Astrocyte (in vitro differentiated cells and primary cell): ENCODE measurements around the gene SCART1. TPM values are rescaled to one million over a fixed set of nuclear protein-coding genes. Genes with fewer than 3 reads are reported as not detected.
A peak's percentile ranks its signal among the peaks of the same experiment; 100 is the strongest.
"Not testable (repeated sequence)": the region's sequence is repeated elsewhere in the genome, so short reads cannot be mapped to it uniquely, and the experiment has no call there.

Experiments
- DNase-seq: peaks from one replicate; pipeline ENCODE4 v3.0.0-alpha.2; 2010; ENCODE audit warnings: low read depth
- FAIRE-seq: peaks from 2 replicates; lab custom pipeline; 2011; peaks lifted over from hg19 to GRCh38; lab: Jason Lieb, UNC
- H2AFZ ChIP-seq: 2 replicates; pipeline ENCODE4 v1.6.0; 2012; ENCODE audit warnings: low read depth, low read length, inconsistent platforms
- H3K27ac ChIP-seq: 2 replicates; pipeline ENCODE4 v1.5.1; 2011; ENCODE audit warnings: low read depth, low read length, inconsistent platforms
- H3K27me3 ChIP-seq: 2 replicates; pipeline ENCODE4 v1.6.0; 2011; ENCODE audit warnings: low read length, inconsistent platforms; ENCODE audit not compliant: insufficient read depth
- H3K36me3 ChIP-seq: 2 replicates; pipeline ENCODE4 v1.5.1; 2011; ENCODE audit warnings: low read length, inconsistent platforms; ENCODE audit not compliant: insufficient read depth
- H3K4me1 ChIP-seq: 2 replicates; pipeline ENCODE4 v1.5.1; 2011; ENCODE audit warnings: low read length, inconsistent platforms; ENCODE audit not compliant: insufficient read depth
- H3K4me2 ChIP-seq: 2 replicates; pipeline ENCODE4 v1.6.0; 2012; ENCODE audit warnings: low read length, inconsistent platforms
- H3K4me3 ChIP-seq: 2 replicates; pipeline ENCODE4 v1.5.1; 2011; ENCODE audit warnings: low read depth, mild to moderate bottlenecking, low read length, inconsistent platforms; ENCODE audit not compliant: insufficient read depth
- H3K79me2 ChIP-seq: 2 replicates; pipeline ENCODE4 v1.6.0; 2012; ENCODE audit warnings: mild to moderate bottlenecking, low read length, inconsistent platforms; ENCODE audit not compliant: insufficient read depth
- H3K9ac ChIP-seq: 2 replicates; pipeline ENCODE4 v1.6.0; 2012; ENCODE audit warnings: mild to moderate bottlenecking, low read length, inconsistent platforms
- H3K9me3 ChIP-seq: 2 replicates; pipeline ENCODE4 v1.5.1; 2012; ENCODE audit warnings: low read depth, mild to moderate bottlenecking, low read length, inconsistent platforms; ENCODE audit not compliant: insufficient read depth
- H4K20me1 ChIP-seq: 2 replicates; pipeline ENCODE4 v1.6.0; 2012; ENCODE audit warnings: low read length, inconsistent platforms; ENCODE audit not compliant: insufficient read depth
- H3K27ac Mint-ChIP-seq: one replicate; pipeline ENCODE4 v1.8.0; 2021; ENCODE audit warnings: mild to moderate bottlenecking, mixed read lengths; ENCODE audit not compliant: unreplicated experiment
- H3K27me3 Mint-ChIP-seq: one replicate; pipeline ENCODE4 v1.8.0; 2021; ENCODE audit warnings: low read depth, mixed read lengths; ENCODE audit not compliant: unreplicated experiment
- H3K36me3 Mint-ChIP-seq: one replicate; pipeline ENCODE4 v1.8.0; 2021; ENCODE audit warnings: low read depth, mixed read lengths; ENCODE audit not compliant: unreplicated experiment
- H3K4me1 Mint-ChIP-seq: one replicate; pipeline ENCODE4 v1.8.0; 2021; ENCODE audit warnings: low read depth, mixed read lengths; ENCODE audit not compliant: unreplicated experiment
- H3K4me3 Mint-ChIP-seq: one replicate; pipeline ENCODE4 v1.8.0; 2021; ENCODE audit warnings: mild to moderate bottlenecking, moderate library complexity, mixed read lengths; ENCODE audit not compliant: unreplicated experiment
- H3K9me3 Mint-ChIP-seq: one replicate; pipeline ENCODE4 v1.8.0; 2021; ENCODE audit warnings: mild to moderate bottlenecking, mixed read lengths; ENCODE audit not compliant: unreplicated experiment
- EZH2 ChIP-seq: IDR thresholded peaks from 2 replicates; pipeline ENCODE4 v1.6.1; 2012; ENCODE audit warnings: mild to moderate bottlenecking, low read length, inconsistent platforms; ENCODE audit not compliant: insufficient read depth
- total RNA-seq: library from RNA; stranded (reverse); gene quantifications from 2 replicates; pipeline ENCODE4 v1.2.1, GENCODE V29; 2021
- TF ChIP-seq, protein P1 (sequence below): IDR thresholded peaks from 2 replicates; pipeline ENCODE4 v1.5.1; 2011; ENCODE audit warnings: low read depth, mild to moderate bottlenecking, inconsistent platforms, low read length, moderate library complexity; ENCODE audit not compliant: insufficient read depth

Gene SCART1
- total RNA-seq, 1 donor from 2014 or later = 0.50 TPM

DNA sequence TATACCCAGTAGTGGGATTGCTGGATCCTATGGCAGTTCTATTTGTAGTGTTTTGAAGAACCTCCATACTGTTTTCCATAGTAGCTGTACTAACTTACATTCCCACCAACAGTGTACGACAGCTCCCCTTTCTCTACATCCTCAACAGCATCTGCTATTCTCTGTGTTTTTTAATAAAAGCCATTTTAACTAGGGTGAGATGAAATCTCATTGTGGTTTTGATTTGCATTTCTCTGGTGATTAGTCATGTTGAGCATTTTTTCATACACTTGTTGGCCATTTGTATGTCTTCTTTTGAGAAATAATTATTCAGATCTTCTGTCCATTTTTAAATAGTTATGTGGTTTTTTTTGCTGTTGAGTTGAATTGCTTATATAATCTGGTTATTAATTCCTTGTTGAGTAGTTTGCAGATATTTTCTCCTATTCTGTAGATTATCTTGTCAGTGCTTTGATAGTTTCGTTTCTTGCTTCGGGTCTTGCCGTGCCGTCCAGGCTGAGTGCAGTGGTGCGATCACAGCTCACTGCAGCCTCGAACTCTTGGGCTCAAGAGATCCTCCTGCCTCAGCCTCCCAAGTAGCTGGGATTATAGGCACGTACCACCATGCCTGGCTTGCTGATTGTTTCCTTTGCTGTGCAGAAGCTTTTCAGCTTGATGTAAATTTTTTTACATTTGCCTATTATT lies 47.8 kb upstream of the SCART1 start:
- Histone ChIP-seq H3K27me3 (no peaks in the 10 kb centered on the region), H3K79me2 (peaks cover 64% of the 10 kb centered on the region), H3K9ac (peak overlapping the region; percentile 13), H4K20me1 (peaks cover 48% of the 10 kb centered on the region), H3K4me2 (peak overlapping the region; percentile 70), H3K4me3 (no peak overlapping the region), H3K9me3 (no peaks in the 10 kb centered on the region), H2AFZ (no peak overlapping the region), H3K4me1 (peaks cover 10% of the 10 kb centered on the region), H3K27ac (peak overlapping the region; percentile 31), H3K36me3 (peaks cover 25% of the 10 kb centered on the region)
- Mint-ChIP-seq H3K9me3 (no peaks in the 10 kb centered on the region), H3K36me3 (peaks cover 45% of the 10 kb centered on the region), H3K4me3 (no peak overlapping the region), H3K4me1 (peaks cover 28% of the 10 kb centered on the region), H3K27ac (peak overlapping the region; percentile 80), H3K27me3 (no peaks in the 10 kb centered on the region)
- DNase-seq = peak; percentile 65
- TF ChIP-seq, protein P1, sequence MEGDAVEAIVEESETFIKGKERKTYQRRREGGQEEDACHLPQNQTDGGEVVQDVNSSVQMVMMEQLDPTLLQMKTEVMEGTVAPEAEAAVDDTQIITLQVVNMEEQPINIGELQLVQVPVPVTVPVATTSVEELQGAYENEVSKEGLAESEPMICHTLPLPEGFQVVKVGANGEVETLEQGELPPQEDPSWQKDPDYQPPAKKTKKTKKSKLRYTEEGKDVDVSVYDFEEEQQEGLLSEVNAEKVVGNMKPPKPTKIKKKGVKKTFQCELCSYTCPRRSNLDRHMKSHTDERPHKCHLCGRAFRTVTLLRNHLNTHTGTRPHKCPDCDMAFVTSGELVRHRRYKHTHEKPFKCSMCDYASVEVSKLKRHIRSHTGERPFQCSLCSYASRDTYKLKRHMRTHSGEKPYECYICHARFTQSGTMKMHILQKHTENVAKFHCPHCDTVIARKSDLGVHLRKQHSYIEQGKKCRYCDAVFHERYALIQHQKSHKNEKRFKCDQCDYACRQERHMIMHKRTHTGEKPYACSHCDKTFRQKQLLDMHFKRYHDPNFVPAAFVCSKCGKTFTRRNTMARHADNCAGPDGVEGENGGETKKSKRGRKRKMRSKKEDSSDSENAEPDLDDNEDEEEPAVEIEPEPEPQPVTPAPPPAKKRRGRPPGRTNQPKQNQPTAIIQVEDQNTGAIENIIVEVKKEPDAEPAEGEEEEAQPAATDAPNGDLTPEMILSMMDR = no peak
- no peak for TF ChIP-seq EZH2
- FAIRE-seq = no peak

DNA sequence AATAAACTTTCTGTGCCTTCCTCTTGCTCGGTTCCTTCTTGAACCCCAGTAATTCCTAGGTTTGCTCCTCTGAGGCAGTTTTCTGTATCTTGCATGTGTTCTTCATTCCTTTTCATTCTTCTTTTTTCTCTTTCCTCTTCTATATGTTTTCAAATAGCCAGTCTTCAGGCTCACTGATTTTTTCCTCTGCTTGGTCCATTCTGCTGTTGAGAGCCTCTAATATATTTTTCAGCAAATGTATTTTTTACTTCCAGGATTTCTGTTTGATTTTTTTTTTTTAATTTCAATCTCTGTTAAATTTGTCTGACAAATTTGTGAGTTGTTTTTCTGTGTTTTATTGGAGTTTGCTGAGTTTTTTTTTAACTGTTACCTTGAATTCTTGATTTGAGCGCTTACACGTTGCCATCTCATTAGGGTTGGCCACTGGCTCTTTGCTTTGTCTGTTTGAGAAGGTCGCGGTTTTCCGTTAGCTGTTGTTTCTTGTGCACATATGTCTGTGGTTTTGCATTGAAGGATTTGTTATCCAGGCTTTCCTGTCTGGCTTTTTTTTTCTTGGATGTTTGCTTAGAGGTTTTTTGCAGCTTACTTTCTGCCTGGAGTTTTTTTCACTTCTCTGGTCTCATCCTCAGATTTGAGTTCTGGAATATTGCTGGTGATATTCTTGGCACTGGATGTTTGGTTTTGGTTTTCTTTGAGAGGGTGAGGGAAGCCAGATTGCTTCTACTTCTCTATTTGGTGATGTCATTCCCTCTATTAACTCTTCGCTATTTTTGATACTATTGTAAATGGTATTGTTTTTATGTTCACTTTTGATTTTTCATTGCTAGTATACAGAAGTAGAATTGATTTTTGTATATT lies 42.0 kb upstream of the SCART1 start:
- H3K9me3 ChIP-seq = no peaks in the 10 kb centered on the region
- peaks cover 58% of the 10 kb centered on the region for H4K20me1 ChIP-seq
- Mint-ChIP-seq H3K4me1 (no peaks in the 10 kb centered on the region), H3K9me3 (peaks cover 19% of the 10 kb centered on the region), H3K27ac (no peak overlapping the region), H3K27me3 (no peaks in the 10 kb centered on the region), H3K36me3 (peaks cover 65% of the 10 kb centered on the region), H3K4me3 (no peak overlapping the region)
- H3K4me1 ChIP-seq = no peaks in the 10 kb centered on the region
- H3K27me3 ChIP-seq = no peaks in the 10 kb centered on the region
- peak; percentile 78 for DNase-seq
- no peak overlapping the region for H3K4me3 ChIP-seq
- H3K27ac ChIP-seq = no peak overlapping the region
- H3K36me3 ChIP-seq = peaks cover 30% of the 10 kb centered on the region
- TF ChIP-seq, protein P1 = no peak
- no peak for TF ChIP-seq EZH2
- H3K9ac ChIP-seq = no peak overlapping the region
- FAIRE-seq = no peak
- no peak overlapping the region for H3K4me2 ChIP-seq
- no peak overlapping the region for H2AFZ ChIP-seq
- H3K79me2 ChIP-seq = peaks cover 72% of the 10 kb centered on the region

GRCh38 chr10:133412381-133412711 lies 41.4 kb upstream of the SCART1 start:
- H3K27me3 ChIP-seq = no peaks in the 10 kb centered on the region
- no peak overlapping the region for H3K4me3 ChIP-seq
- H3K36me3 ChIP-seq = peaks cover 27% of the 10 kb centered on the region
- no peak overlapping the region for H2AFZ ChIP-seq
- H3K9ac ChIP-seq = no peak overlapping the region
- H4K20me1 ChIP-seq = peaks cover 53% of the 10 kb centered on the region
- no peak for DNase-seq
- Mint-ChIP-seq H3K27ac (no peak overlapping the region), H3K27me3 (no peaks in the 10 kb centered on the region), H3K36me3 (peaks cover 60% of the 10 kb centered on the region), H3K4me3 (no peak overlapping the region), H3K9me3 (peaks cover 19% of the 10 kb centered on the region), H3K4me1 (no peaks in the 10 kb centered on the region)
- no peak overlapping the region for H3K4me2 ChIP-seq
- no peak overlapping the region for H3K27ac ChIP-seq
- no peak for FAIRE-seq
- peaks cover 66% of the 10 kb centered on the region for H3K79me2 ChIP-seq
- no peak for TF ChIP-seq EZH2
- TF ChIP-seq, protein P1 = no peak
- no peaks in the 10 kb centered on the region for H3K4me1 ChIP-seq
- H3K9me3 ChIP-seq = no peaks in the 10 kb centered on the region

DNA sequence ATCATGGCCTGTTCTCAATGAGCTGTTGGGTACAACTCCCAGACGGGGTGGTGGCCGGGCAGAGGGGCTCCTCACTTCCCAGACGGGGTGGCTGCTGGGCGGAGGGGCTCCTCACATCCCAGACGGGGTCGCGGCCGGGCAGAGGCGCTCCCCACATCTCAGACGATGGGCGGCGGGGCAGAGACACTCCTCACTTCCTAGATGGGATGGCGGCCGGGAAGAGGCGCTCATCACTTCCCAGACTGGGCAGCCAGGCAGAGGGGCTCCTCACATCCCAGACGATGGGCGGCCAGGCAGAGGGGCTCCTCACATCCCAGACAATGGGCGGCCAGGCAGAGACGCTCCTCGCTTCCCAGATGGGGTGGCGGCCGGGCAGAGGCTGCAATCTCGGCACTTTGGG lies 39.3 kb upstream of the SCART1 start:
- not testable (repeated sequence) for FAIRE-seq, H3K4me3 ChIP-seq, H3K4me1 Mint-ChIP-seq, DNase-seq, H3K27ac Mint-ChIP-seq, H3K9ac ChIP-seq, H3K4me3 Mint-ChIP-seq, H3K4me2 ChIP-seq, H3K27me3 Mint-ChIP-seq, H3K4me1 ChIP-seq, H2AFZ ChIP-seq, H3K9me3 ChIP-seq, H3K27ac ChIP-seq, H3K27me3 ChIP-seq
- Mint-ChIP-seq H3K36me3 (peaks cover 47% of the 10 kb centered on the region), H3K9me3 (peaks cover 19% of the 10 kb centered on the region)
- H4K20me1 ChIP-seq = peaks cover 46% of the 10 kb centered on the region
- H3K79me2 ChIP-seq = peaks cover 47% of the 10 kb centered on the region
- peaks cover 22% of the 10 kb centered on the region for H3K36me3 ChIP-seq
